Inflammatory macrophage treated with lipopolysaccharide for 1 hour (primary cell): Measurements from ENCODE around the gene ATL3.
"Not testable (repeated sequence)": the region's sequence is repeated elsewhere in the genome, so short reads cannot be mapped to it uniquely, and the experiment has no call there.

Experiments used
- DNase-seq, 2 donors: peaks; one replicate each; pipeline ENCODE4 v3.0.0-alpha.2; 2020 to 2022

ATL3 gene

DNA sequence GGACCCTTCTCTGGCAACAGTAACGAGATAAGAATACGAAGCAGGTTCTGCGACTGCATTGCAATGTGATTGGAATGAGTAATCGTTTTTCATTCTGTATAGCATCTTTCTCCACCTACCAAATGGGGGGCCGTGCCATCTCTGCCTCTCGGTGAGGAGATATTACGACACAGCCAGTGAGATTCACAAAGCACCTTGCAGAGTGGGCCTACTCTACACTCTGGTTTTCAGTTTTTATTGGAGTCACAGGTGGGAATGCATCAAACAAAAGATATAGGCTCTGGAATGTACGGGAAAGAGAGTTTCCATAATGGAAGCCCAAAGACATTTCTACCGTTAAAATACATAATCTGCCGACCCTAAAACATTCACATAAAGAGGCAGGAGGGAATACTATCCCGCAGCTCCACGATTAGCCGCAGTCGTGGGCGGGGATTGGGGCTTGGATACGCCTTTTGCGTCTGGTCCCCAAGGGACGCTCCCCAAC lies 9.7 kb upstream of the ATL3 start:
- DNase-seq: no peak

GRCh38 chr11:63673579-63673978 lies 2.4 kb upstream of the ATL3 start:
- no peak for DNase-seq

- DNase-seq: no peak
These were observed 1.9 kb upstream of the ATL3 start for GRCh38 chr11:63672936-63673539.

GRCh38 chr11:63672156-63672463 lies 934 bp upstream of the ATL3 start:
- no peak for DNase-seq

- DNase-seq: peak; percentile 65 to 74
These were observed 499 bp downstream of the ATL3 start for GRCh38 chr11:63670433-63671321.

DNA sequence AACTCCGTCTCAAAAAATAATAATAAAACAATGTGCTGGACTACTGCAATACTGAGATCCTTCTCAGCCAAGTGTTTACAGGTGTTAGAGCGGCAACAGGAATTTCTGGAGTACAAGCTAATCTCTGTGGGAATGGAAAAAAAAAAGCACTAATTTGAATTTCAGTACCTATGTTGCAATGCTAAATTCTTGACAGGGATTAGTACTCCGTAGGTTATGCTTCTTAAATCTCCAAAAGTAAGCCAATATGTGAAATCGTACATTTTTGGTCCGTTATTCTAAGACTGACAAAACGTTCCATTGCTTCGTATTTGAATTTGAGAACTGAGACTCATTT lies 1.1 kb downstream of the ATL3 start:
- DNase-seq: no peak

- no peak for DNase-seq
These were observed 3.0 kb downstream of the ATL3 start for GRCh38 chr11:63667995-63668795.

DNA sequence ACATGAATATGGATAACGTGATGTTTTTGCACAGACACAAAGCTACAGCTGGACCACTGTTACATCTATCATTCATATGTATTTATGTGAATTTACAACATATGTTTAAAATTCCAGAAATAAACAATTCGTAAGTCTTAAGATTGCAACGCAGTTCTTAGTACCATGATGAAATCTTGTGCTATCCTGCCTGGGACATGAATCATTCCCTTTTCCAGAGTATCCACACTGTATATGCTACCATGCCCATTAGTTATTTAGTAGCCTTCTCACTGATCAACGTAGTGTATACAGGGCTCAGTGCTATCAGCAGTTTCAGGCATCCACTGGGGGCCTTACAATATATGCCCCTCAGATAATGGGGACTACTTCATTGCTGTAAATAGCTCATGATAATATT lies 4.3 kb downstream of the ATL3 start:
- peak in 1 of 2 donors; percentile 11 for DNase-seq

DNA sequence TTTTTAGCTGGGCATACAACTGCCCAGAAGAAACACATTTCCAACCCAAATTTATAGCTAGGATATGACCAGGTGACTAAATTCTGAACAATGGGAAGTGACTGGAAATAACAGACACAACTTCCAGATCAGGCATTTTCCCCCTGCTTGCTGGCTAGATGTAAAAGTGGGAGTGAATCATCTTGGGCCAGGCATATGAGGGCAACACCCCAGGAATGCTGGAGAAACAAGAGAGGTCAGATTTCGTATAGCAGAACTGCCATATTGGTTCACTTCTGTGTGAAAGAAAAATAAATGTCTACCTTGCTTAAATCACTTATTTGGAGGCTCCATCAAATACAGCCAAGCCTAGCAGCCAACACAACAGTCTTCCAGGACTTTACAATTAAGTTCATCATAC lies 7.4 kb downstream of the ATL3 start:
- no peak for DNase-seq

DNA sequence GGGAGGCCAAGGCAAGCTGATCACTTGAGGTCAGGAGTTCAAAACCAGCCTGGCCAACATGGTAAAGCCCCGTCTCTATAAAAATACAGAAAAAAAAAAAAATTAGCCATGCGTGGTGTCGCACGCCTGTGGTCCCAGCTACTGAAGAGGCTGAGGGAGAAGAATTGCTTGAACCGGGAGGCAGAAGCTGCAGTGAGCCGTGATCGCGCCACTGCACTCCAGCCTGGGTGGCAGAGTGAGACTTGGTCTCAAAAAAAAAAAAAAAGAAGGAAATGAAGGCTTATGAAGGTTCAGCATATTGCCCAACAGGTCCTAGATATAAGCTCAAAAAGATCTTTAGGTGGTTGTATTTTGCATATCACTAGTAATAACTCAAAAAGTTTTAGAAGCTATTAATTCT lies 10.2 kb downstream of the ATL3 start:
- DNase-seq: no peak

GRCh38 chr11:63652671-63653070 lies 18.5 kb downstream of the ATL3 start:
- DNase-seq: no peak

GRCh38 chr11:63643205-63643604 lies 28.0 kb downstream of the ATL3 start:
- DNase-seq: no peak

DNA sequence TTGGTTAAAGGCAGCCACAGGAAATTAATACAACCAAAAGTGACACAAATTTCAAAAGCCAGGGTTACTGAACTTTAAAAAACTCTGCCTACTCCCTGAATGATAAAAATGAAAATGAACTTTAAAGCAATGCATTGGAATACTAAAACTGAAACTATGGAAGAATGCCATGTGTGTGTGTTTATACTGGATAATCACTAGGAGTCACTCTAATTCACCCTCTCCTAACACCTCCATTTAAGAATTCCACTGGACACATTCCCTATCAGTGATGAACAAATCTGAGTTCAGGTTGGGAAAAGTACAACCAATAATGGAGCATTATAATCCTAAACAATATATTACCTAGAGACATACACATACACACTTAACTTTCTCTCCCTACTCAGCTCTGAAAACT lies 29.4 kb downstream of the ATL3 start:
- DNase-seq: no peak

DNA sequence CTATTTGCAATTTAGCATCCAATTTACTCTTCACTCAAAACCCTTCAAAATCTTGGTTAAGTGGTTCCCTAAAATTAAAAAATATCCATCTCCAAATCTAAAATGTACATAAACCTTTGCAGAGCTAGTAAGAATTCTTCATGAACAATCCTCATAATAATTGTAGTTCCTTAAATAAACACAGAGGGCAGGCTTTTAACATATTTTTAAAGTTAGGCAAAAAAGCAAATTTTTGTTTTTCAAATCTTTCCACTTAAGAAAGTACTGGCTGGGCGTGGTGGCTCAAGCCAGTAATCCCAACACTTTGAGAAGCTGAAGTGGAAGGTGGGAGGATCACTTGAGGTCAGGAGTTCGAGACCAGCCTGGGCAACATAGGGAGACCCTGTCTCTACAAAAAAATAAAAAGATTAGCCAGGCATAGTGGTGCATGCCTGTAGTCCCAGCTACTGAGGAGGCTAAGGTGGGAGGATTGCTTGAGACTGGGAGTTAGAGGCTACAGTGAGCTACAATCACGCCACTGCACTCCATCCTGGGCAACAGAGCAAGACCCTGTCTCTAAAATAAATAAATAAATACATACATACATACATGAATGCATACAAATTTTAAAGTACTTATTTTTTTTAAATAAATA lies 31.9 kb downstream of the ATL3 start:
- DNase-seq: peak; percentile 16 to 62

DNA sequence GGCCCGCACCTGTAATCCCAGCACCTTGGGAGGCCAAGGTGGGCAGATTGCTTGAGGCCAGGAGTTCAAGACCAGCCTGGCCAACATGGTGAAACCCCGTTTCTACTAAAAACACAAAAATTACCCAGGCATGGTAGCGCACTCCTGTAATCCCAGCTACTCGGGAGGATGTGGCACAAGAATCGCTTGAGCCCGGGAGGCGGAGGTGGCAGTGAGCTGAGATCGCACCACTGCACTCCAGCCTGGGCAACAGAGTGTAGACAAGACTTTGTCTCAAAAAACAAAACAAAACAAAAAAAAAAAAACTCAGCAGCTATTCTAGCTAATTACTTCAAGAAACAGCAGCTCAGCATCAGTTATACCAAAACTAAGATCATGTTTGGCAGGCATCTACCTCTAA lies 32.7 kb downstream of the ATL3 start:
- DNase-seq: not testable (repeated sequence)

GRCh38 chr11:63635762-63636465 lies 35.3 kb downstream of the ATL3 start:
- DNase-seq: peak; percentile 50 to 90

- no peak for DNase-seq
These were observed 41.8 kb downstream of the ATL3 start for GRCh38 chr11:63629426-63629825.

- DNase-seq: no peak
These were observed 47.5 kb downstream of the ATL3 start for GRCh38 chr11:63623513-63624140.

- DNase-seq: no peak
These were observed 48.9 kb downstream of the ATL3 start for GRCh38 chr11:63622323-63622722.

- DNase-seq: peak; percentile 88 to 89
These were observed 50.1 kb downstream of the ATL3 start for GRCh38 chr11:63621071-63621470.

- DNase-seq: no peak
These were observed 51.2 kb downstream of the ATL3 start for GRCh38 chr11:63619967-63620366.

DNA sequence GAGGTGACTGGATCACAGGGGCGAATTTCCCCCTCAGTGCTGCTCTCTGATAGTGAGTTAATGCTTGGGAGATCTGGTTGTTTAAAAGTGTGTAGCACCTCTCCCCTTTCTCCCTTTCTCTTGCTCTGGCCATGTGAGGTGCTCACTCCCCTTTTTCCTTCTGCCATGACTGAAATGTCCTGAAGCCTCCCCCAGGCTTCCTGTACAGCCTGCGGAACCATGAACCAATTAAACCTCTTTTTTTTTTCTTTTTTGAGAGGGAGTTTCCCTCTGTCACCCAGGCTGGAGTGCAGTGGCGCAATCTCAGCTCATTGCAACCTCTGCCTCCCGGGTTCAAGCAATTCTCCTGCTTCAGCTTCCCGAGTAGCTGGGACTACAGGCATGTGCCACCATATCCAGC lies 53.5 kb downstream of the ATL3 start:
- DNase-seq: peak in 1 of 2 donors; percentile 75
